CD4-positive, alpha-beta T cell treated with Interleukin-10 for 1 hour (primary cell): Measurements from ENCODE around the gene ADORA1.

ENCODE experiments used
- DNase-seq: peaks from one replicate; pipeline ENCODE4 v3.0.0-alpha.2; 2020

Gene ADORA1

GRCh38 chr1:203127666-203128430, at the start of gene ADORA1:
ADORA1 (plus strand) TSS chr1:203127726; CDS start chr1:203128842, 1,116 bp downstream.
- no peak for DNase-seq

DNA sequence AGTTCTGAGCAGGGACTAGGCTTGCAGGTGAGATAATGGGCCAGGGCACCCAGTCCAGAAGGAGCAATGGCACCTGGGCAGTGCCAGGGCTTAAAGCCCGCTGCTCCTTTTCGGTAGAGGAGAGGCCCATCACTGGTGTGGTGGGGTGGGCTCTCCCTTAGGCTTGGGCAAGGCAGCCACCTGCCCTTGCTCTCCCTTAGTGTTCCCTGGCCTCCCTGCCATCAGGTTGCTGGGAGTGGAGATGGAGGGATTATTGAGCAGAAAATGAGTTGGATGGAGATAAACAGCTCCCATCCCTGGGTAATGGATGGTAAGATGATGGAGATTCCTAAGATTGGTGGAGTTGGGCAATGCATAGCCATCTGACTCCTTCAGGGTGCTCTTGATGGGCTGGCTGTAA, 49.6 kb upstream of the ADORA1 start:
- DNase-seq, result no peak

DNA sequence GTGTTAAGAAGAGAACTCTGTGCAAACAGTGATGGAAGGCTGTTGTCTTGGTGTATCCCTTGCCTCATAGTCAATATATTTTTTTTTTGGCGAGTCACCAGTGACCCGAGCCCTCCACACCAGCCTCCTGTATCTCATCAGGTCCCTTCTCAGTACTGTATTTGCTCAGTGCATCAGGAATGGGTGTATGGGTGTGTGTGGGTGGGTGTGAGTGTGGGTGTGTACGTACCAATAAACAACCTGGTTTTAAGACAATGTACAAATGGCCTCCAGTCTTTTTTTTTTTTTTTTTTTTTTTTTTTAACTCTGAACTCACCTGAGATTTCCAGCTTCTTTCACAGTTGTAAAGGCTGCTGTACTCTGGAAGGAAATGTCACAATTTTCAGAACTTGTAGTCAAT, 49.0 kb upstream of the ADORA1 start:
- DNase-seq, result no peak

- no peak for DNase-seq
Observed at GRCh38 chr1:203080456-203080855, 47.1 kb upstream of the ADORA1 start.

DNA sequence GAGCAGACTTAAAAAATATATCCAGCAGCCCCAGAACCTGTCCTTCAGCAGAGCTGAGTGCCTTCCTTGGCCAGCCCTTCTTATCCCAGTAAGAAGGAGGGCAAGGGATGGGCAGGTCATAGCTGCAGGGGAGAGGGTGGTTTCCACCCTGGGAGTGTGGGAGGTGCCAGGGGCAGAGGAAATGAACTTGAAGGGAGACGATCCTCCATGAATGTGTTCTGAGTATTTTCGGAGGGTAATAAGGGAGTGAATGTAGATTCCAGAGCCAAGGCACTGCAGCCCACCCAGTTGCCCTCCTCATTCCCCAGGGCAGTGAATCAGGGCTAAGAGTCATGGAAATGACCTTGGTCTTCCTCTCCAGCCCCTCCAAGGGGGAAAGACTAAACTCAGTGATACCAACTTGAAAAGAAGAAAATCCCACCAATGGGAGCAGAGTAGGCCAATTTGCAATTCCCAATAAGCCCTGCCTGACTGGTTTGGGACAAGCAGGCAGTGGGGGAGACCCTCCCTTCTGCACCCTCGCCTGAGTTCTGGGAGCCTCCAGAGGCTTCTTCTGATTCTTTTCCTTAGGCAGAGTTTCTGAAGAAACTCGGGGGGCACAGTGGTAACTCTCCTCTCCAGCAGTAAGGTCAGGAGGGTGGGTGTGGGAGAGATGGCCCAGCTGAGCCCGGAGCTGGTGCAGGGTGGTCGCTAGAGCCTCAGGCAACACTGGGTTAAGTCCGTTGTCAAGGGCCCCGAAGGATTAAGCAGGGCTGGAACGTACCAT, 45.9 kb upstream of the ADORA1 start:
- DNase-seq, result no peak

GRCh38 chr1:203082231-203082505, 45.4 kb upstream of the ADORA1 start:
- no peak for DNase-seq

- DNase-seq, result peak; percentile 4
Observed at GRCh38 chr1:203082571-203083462, 44.7 kb upstream of the ADORA1 start.

GRCh38 chr1:203083463-203083921, 44.0 kb upstream of the ADORA1 start:
- DNase-seq, result no peak

DNA sequence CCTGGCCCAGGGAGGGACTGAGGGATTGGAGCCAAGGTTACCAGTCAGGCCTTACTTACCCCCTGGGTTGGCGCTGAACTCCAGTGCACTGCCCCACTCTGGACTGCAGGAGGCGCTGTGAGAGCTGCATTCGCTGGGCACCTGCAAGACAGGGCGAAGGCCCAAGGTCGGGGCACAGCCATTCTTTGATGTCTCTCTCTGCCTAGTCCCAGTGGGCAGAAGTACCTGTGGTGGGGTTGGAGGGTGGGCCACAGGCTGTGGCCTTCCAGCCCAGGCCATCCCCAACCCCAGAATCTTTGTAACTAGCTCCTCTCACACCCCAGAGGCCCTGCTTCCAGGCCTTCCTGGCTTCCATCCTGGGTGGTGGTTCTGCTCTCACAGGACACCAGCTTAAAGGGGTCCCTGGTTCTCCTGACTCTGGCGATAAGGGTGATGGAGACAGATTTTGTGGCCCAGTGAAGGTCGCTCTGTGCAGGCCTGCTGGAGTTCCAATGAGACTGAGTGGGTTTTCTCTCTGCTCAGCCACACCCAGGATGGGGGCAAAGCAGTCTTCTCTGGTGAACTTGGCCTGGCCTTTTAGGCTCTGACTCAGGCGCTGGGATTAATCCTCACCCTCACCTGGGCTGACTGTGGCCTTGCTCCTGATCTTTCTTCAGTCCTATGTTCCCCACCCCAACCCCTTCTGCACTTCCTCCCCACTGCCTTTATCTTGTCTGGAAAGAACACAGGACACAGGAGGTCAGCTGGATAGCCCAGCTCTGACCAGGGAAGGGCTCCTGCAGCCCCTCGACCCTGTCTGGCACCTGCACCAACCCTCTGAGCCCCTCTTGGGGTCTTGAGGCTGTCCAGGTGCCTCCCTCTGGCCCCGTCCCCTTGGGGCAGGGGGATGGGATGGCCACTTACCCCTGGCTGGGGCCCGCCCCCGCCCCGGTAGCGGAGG, 42.7 kb upstream of the ADORA1 start:
- DNase-seq, result no peak

DNA sequence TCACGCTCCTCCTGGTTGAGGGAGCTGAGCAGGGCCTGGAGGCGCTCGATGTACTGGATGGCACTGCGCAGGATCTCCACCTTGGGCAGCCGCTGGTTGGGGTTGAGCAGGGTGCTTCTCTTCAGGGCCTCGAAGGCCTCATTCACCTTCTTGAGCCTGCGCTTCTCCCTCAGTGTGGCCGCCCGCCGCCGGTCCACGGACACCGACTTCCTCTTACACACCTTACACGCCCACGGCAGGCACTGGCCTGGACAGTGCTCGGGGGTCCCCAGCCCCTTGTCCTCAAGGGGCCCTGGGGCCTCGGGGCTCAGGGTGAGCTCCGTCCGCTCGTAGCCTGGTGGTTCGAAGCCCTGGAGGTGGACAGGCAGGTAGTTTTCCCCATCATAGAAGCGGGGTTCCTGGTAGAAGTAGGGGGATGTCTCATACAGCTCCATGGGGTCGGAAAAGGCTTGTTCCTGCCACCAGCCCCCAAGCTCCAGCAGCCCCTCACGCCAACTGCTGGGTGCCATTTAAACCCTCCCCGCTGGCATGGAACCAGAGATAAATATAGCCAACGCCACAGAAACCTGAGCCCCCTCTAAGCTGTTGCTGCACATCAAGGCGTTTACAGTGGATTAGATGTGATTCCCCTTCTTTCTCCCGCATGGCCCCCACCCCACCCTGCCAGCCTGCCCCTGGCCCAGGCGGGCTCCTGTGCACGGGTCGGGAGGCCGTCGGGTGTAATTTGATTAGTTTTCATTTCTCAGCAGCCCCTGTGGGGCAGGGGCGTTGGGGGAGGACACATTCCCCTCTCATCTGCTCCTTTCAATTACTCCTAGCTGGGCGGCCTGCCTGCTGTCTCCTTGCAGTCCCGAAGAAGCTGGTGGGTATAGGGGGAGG, 41.8 kb upstream of the ADORA1 start, which contains the start of gene MYOG:
MYOG (minus strand) TSS at position 485 of the 879 bp plus-strand sequence; CDS start at position 434, 51 bp downstream.
- no peak for DNase-seq

- no peak for DNase-seq
Observed at GRCh38 chr1:203086992-203087763, 40.3 kb upstream of the ADORA1 start.

DNA sequence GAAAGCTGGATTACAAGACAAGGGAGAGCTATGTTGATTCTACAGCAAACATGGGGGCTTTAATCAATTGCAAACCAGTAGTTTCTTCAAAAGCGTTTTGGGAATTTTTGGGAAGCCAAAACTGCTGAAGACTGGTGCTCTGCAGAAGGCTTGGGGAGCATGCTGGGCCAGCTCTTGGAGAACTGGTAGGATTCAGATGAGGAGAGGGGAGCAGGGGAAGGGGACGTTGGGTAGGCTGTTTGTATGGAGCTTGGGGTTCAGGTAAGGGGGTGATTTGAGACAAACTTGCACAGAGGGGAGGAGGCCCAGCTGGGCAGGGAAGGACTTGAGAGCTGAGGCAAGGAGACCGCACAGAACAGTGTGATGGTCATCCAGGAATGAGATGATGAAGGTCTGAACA, 39.1 kb upstream of the ADORA1 start:
- DNase-seq, result no peak

DNA sequence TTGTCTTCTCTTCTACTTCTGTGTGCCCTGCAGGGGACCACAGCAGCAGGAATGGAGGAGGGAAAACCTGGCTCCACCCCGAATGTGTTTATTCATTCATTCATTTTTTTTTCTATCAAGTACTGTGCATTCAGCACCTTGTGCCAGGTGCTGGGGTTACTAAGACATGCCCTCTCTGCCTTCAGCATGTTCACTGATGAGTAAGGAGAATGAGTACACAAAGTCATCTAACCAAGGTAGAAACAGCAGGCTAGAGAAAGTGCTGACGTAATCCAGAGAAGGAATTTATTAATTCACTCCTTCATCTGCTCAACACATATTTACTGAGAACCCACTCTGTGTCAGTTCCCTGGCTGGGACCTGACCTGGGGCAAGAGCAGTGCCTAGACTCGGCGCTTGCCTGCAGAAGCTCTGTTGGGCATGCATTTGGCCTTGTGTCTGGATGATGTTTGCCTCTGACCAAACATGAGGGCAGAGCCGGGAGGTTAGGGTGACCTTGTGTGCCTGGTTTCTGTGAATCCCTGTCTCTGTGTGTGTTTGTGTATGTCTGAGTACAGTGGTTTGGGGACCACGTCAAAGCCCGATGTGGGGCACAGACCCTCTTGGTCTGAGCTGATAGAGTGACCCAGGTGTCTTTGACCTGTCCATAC, 38.4 kb upstream of the ADORA1 start:
- no peak for DNase-seq

GRCh38 chr1:203089651-203090045, 37.9 kb upstream of the ADORA1 start:
- no peak for DNase-seq

GRCh38 chr1:203090421-203091198, 36.9 kb upstream of the ADORA1 start:
- no peak for DNase-seq

- DNase-seq, result no peak
Observed at GRCh38 chr1:203091199-203091477, 36.4 kb upstream of the ADORA1 start.

DNA sequence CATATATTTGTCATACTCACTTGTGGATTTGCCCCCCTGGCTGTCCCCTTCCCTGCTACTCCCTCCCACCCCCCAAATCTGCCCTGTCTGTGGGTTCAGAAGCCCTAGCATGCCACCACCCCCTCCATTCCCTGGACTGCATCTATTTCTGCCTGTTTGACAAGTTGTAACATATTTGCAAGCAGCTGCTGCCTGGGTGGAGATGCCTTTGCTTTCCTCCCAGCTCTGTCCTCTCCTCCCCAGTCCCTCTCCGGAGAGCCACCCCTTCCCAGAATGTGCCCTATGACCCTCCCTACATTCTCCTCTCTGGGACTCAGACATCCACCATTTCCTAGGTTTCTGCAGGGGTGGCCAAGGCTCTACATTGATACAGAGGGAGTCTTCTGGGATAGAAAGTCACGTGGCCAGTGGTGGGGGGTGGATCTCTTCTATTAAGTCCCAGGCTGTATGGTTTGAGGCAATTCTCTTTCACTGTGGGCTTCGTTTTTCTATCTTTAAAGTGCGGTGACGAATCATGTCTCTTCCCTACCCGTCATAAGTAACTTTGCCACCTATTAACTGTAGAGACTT, 35.7 kb upstream of the ADORA1 start:
- no peak for DNase-seq

GRCh38 chr1:203093754-203094410, 33.6 kb upstream of the ADORA1 start:
- DNase-seq, result no peak
